ENCODE measurements around the gene SPTBN4. TPM values are rescaled to one million over a fixed set of nuclear protein-coding genes. Genes with fewer than 3 reads are reported as not detected.
A peak's percentile ranks its signal among the peaks of the same experiment; 100 is the strongest.

SPTBN4 gene
- total RNA-seq, 6 experiments from 2014 or later, result 0.17 to 0.96 (median 0.54) TPM

DNA sequence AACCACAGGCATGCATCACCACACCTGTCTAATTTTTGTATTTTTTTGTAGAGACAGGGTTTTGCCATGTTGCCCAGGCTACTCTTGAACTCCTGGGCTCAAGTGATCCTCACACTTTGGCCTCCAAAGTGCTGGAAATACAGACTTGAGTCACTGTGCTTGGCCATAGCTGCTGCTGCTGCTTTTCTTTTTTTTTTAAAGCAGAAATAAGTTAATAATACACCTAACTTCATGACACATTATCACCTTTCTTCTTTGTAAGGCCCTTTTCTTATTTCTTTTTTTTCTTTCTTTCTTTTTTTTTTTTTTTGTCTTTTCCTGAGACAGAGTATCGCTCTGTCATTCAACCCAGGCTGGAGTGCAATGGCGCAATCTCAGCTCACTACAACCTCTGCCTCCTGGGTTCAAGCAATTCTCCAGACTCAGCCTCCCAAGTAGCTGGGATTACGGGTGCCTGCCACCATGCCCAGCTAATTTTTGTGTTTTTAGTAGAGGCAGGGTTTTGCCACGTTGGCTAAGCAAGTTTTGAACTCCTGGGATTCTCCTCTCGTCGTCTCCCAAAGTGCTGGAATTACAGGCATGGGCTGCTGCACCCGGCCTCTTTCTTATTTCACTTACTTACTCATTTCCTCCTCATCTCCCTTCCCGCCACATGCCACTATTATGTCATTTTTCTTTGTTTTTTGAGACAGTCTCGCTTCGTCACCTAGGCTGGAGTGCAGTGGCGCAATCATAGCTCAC is 118.6 kb downstream of the SPTBN4 start:
- H3K36me3 Mint-ChIP-seq (ENCODE audit: low read depth), result peaks cover 46% of the 10 kb centered on the region
- H3K4me1 Mint-ChIP-seq (ENCODE audit: low read depth), result peaks cover 38% of the 10 kb centered on the region
- H3K4me3 Mint-ChIP-seq, result peak overlapping the region; percentile 12; the same call in 1 of the 2 replicates
- H3K27me3 Mint-ChIP-seq (ENCODE audit: insufficient read depth), result peaks cover 5% of the 10 kb centered on the region
- DNase-seq, result peak; percentile 58
- peak overlapping the region; percentile 86 for H3K27ac Mint-ChIP-seq
- TF ChIP-seq CTCF (IDR thresholded peaks at IDR 0.05), result no peak
- H3K9me3 Mint-ChIP-seq, result no peaks in the 10 kb centered on the region

GRCh38 chr19:40585982-40586422 is 119.2 kb downstream of the SPTBN4 start:
- H3K9me3 Mint-ChIP-seq, result no peaks in the 10 kb centered on the region
- no peak for DNase-seq
- no peak for TF ChIP-seq CTCF (IDR thresholded peaks at IDR 0.05)
- H3K4me1 Mint-ChIP-seq (ENCODE audit: low read depth), result peaks cover 38% of the 10 kb centered on the region
- peak overlapping the region; percentile 12; the same call in 1 of the 2 replicates for H3K4me3 Mint-ChIP-seq
- H3K27ac Mint-ChIP-seq, result peak overlapping the region; percentile 86
- H3K27me3 Mint-ChIP-seq (ENCODE audit: insufficient read depth), result peaks cover 5% of the 10 kb centered on the region
- peaks cover 46% of the 10 kb centered on the region for H3K36me3 Mint-ChIP-seq (ENCODE audit: low read depth)

GRCh38 chr19:40586611-40587010 is 119.8 kb downstream of the SPTBN4 start:
- peaks cover 5% of the 10 kb centered on the region for H3K27me3 Mint-ChIP-seq (ENCODE audit: insufficient read depth)
- H3K4me3 Mint-ChIP-seq, result no peak overlapping the region
- no peak for DNase-seq
- peaks cover 38% of the 10 kb centered on the region for H3K4me1 Mint-ChIP-seq (ENCODE audit: low read depth)
- peaks cover 50% of the 10 kb centered on the region for H3K36me3 Mint-ChIP-seq (ENCODE audit: low read depth)
- TF ChIP-seq CTCF (IDR thresholded peaks at IDR 0.05), result no peak
- H3K9me3 Mint-ChIP-seq, result no peaks in the 10 kb centered on the region
- H3K27ac Mint-ChIP-seq, result no peak overlapping the region

DNA sequence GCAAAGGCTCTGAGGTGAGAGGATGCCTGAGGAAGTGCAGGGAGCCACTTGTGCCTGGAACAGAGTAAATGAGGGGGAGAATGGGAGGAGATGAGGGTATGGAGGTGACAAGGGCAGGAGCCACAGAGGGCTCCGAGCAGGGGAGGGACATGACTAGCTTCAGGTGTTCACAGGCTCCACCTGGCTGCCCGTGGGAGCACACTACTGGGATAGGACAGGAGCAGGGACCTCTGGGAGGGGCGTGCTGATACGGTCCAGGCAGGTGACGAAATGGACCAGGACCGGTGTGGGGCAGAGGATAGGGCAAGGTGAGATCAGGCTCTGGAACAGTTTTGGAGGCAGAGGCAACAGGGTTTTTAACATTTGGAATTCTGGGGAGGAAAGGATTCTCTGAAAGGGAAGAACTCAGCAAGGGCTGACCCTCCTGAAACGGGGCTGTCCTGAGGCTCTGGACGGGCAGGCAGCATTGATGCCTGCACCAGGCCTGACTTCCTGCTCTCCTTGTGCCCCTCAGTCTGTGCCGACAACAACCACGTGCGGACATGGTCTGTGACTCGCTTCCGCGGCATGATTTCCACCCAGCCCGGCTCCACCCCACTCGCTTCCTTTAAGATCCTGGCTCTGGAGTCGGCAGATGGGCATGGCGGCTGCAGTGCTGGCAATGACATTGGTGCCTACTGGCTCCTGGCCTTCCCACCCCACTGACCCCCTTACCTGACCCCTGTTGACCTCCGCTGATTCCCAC is 121.5 kb downstream of the SPTBN4 start:
- no peaks in the 10 kb centered on the region; the same call in 1 of the 2 replicates for H3K9me3 Mint-ChIP-seq
- H3K27me3 Mint-ChIP-seq (ENCODE audit: insufficient read depth), result peaks cover 6% of the 10 kb centered on the region
- peaks cover 38% of the 10 kb centered on the region for H3K4me1 Mint-ChIP-seq (ENCODE audit: low read depth)
- H3K27ac Mint-ChIP-seq, result no peak overlapping the region; the same call in 1 of the 2 replicates
- no peak for TF ChIP-seq CTCF (IDR thresholded peaks at IDR 0.05)
- no peak for DNase-seq
- peaks cover 53% of the 10 kb centered on the region for H3K36me3 Mint-ChIP-seq (ENCODE audit: low read depth)
- H3K4me3 Mint-ChIP-seq, result no peak overlapping the region

DNA sequence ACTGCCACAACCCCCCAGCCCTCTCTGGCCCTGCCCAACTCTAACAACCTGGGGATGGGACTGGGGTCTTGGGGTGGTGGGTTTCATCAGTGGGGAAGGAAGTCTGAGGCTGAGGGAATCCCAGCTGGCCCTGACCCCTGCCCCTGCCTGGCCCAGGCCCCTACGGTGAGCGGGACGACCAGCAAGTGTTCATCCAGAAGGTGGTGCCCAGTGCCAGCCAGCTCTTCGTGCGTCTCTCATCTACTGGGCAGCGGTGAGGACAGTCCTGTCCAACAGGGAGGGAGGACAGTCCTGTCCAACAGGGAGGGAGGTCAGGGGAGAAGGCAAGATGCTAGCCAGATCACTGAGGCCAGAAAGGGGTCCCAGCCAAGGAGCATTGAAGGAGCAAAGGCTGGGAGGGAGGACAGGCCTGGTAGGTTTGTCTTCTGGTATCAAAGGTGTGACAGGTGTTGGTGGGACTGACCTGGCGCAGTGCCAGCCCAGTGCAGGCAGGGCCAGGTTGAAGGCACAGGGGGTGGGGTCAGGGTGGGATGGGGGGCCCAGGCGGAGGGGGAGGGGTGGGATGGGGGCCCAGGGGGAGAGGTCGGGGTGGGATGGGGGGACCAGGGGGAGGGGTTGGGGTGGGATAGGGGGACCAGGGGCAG is 122.2 kb downstream of the SPTBN4 start:
- Mint-ChIP-seq H3K27ac (no peak overlapping the region), H3K36me3 (ENCODE audit: low read depth) (peaks cover 48% of the 10 kb centered on the region), H3K27me3 (ENCODE audit: insufficient read depth) (peaks cover 7% of the 10 kb centered on the region), H3K4me1 (ENCODE audit: low read depth) (peaks cover 37% of the 10 kb centered on the region), H3K9me3 (no peaks in the 10 kb centered on the region; the same call in 1 of the 2 replicates), H3K4me3 (no peak overlapping the region)
- no peak for DNase-seq
- no peak for TF ChIP-seq CTCF (IDR thresholded peaks at IDR 0.05)

Measured in HFFc6 (cell line).